ENCODE data around the gene SLF2. TPM values are rescaled to one million over a fixed set of nuclear protein-coding genes. Genes with fewer than 3 reads are reported as not detected.
A peak's percentile ranks its signal among the peaks of the same experiment; 100 is the strongest.

The SLF2 gene
- total and polyA plus RNA-seq, 2 of the 13 experiments (the other 11 are each of a cell fraction or from before 2014, with no cell fraction given): 12.2 to 48.1 TPM

GRCh38 chr10:100896876-100897461 lies 15.8 kb upstream of the SLF2 start (continued):
- TF ChIP-seq ZBTB10 (CRISPR knock-in tag; IDR thresholded peaks at IDR 0.05; ENCODE audit: borderline replicate concordance) (no peak), ZNF841 (CRISPR knock-in tag; IDR thresholded peaks at IDR 0.05; ENCODE audit: borderline replicate concordance) (no peak), MEIS1 (CRISPR knock-in tag; IDR thresholded peaks at IDR 0.05; ENCODE audit: borderline replicate concordance) (peak; percentile 83; the same call in 1 of the 2 replicates), ZNF143 (CRISPR knock-in tag; IDR thresholded peaks at IDR 0.05) (no peak), HOXD1 (CRISPR knock-in tag; IDR thresholded peaks at IDR 0.05) (no peak), ZNF670 (CRISPR knock-in tag; IDR thresholded peaks at IDR 0.05; ENCODE audit: borderline replicate concordance) (no peak), SMAD9 (CRISPR knock-in tag; IDR thresholded peaks at IDR 0.05) (no peak), ZNF275 (CRISPR knock-in tag; IDR thresholded peaks at IDR 0.05; ENCODE audit: borderline replicate concordance) (no peak), MYPOP (CRISPR knock-in tag; IDR thresholded peaks at IDR 0.05) (no peak), NFIC (IDR thresholded peaks at IDR 0.05; ENCODE audit: low read length) (peak; percentile 74; the same call in 1 of the 2 replicates), ZNF766 (CRISPR knock-in tag; IDR thresholded peaks at IDR 0.05; ENCODE audit: borderline replicate concordance) (no peak), ZNF800 (CRISPR knock-in tag; IDR thresholded peaks at IDR 0.05) (no peak), ZFP36L1 (CRISPR knock-in tag; IDR thresholded peaks at IDR 0.05) (no peak), FLYWCH1 (CRISPR knock-in tag; IDR thresholded peaks at IDR 0.05) (no peak), ZNF18 (CRISPR knock-in tag; IDR thresholded peaks at IDR 0.05; ENCODE audit: insufficient replicate concordance) (no peak), BCL3 (CRISPR knock-in tag; IDR thresholded peaks at IDR 0.05) (no peak), ZSCAN22 (CRISPR knock-in tag; IDR thresholded peaks at IDR 0.05) (no peak)

All from HepG2 (cell line).